HG02759 (cell line): Measurements from ENCODE around the gene TP53BP1.
"Not testable (repeated sequence)": the region's sequence is repeated elsewhere in the genome, so short reads cannot be mapped to it uniquely, and the experiment has no call there.

ENCODE experiments used
- ATAC-seq: cut with Tn5 transposase; IDR thresholded peaks from one replicate; pipeline ENCODE4 v1.9.1; 2021; ENCODE audit warnings: mild to moderate bottlenecking, moderate library complexity; ENCODE audit not compliant: unreplicated experiment

Gene TP53BP1

DNA sequence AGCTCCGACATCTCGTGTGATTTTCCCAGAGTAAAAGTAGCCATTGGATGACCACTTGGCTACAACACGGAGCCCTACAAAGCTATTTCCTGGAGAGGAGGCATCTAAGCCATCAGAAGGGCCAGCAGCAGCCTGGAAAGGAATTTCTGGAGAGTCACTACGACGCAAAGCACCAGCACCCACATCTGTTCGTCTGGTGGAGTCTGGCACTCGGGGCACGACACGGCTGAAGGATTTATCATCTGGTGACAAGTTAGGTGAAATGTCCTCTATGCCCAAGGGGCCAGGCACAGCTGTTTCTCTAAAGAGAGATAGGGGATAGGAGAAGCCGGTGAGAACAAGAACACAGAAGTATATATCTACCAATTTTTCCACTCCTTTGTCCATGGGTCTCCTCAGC lies 72.5 kb downstream of the TP53BP1 start:
- no peak for ATAC-seq

DNA sequence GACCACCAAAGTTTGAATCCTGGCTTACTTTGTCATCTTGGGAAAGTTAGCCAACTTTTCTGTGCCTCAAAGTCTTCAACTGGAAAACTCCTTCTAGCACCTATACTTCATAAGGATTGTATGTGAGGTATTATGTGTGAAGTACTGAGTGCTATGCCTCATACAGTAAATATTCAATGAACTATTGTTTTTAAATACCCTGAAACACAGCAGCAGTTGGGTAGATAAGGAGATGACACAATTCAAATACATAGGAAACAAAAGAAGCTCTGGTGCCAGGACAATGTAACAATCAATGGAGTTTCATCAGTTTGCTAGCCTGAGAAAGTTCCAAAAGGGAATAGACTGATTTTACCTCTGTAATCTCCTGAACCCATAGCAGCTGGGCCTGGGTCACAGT lies 78.8 kb downstream of the TP53BP1 start:
- ATAC-seq, result no peak

DNA sequence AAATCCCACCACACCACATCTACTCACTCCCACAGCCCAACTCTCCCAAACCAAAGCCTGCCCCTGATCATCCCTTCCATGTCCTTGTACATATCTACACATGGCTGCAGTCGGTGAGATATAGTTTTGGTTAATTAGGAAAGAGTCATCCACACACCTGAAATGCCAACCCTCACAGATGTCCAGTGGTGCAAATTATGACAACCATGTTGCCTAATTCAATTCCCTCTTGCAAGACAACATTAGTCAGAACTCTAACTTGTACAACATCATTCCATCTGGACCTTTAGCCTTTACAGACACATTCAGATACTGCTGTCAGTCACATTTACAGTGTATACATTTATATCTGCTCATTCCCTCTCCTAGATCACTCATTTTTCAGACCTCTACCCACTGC lies 80.9 kb downstream of the TP53BP1 start:
- no peak for ATAC-seq

DNA sequence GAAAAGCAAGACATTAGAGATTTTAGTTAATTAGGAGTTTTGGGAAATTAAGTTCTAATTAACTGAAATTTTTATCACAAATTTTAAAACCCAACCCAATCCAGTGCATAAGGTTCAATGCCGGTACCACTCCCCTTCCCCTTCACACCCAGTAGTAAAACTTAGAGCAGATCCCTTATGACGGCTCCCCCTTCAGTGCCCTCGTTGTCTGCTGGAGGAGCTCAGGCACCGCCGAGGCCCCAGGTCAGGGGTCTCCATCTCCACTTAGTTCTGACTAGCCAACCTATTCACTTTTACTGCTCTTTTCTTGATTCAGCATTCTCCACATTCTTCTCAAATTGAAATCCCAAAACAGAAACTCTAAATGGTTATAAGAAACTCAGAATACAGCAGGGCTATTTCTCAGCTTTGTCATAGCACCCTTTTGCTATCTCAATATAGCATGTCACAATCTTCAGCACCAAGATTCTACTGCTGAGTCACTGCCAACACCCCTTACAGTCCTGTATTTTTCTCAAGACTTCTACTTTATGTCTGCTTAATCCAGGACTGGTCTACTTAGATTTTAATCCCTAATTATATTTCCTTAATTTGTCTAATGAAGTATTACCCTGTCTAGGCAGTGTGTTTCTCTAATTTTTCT lies 82.3 kb downstream of the TP53BP1 start:
- no peak for ATAC-seq

DNA sequence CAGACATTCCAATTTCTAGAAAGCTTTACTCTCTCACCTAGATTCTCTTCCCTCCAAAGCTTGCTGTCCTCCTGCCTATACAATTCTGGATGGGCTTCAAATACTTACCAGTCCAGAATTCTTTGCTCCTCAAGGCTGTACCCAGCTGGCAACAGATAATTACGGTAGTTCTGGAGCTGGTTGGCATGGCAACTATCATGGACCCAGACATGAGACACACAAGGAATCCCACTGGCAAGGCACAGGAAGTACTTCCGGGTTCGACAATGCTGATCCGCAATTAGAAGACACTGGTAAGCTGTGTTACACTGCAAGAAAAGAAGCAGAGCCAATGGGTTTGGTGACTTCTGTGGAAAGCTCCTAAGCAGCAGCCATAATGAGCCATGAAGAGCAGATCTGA lies 84.2 kb downstream of the TP53BP1 start:
- ATAC-seq, result no peak

DNA sequence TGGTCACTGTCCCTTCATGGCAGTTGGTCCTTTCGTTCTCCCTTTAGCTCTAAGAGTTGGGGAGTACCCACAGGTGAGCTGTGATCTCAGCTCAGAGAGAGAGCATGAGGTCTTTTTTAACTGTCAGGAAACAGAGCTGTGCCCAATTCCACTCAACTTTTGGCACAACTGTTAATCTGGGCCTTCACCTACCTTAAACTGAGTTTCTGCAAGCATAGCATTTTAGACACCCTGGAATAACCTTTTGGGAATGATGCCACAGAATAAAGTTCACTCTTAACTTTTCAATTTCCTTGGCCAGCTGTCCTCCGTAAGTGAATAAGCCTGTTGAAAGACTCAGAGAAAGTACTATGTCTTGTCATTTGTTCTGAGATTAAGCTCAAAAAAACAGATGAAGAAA lies 86.1 kb downstream of the TP53BP1 start:
- no peak for ATAC-seq

DNA sequence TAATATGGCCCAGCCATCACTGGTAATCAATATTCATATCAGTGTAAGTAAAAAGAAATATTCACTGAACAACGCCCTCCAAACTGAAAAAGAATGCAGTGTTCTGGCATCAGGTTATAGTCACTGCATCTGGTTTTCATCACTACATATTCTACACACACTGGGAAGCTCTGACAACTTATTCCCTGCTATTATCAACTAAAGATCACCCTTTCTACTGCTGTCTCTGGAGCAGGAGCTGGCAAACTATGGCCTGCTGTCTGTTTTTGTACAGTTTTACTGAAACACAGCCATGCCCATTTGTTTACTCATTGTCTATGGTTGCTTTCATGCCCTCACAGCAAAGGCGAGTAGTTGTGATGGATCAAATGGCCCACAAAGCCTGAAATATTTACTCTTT lies 86.8 kb downstream of the TP53BP1 start:
- no peak for ATAC-seq

DNA sequence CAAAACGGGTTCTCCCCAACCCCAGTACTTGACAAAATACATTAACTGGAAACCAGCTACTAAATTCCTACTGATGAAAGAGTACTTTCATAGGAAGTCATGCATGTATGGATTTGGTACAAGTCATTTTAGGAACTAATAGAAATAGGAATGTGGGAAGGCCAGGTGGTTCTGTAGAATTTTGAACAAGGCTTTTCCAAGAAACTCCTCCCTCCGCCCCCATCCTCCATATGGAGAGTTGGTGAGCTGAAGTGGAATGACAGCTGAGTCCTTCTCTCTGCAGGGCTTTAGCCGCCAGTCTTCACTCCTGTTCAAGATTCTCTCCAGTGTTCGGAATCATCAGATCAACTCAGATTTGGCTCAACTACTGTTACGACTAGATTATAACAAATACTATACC lies 88.8 kb downstream of the TP53BP1 start:
- no peak for ATAC-seq

DNA sequence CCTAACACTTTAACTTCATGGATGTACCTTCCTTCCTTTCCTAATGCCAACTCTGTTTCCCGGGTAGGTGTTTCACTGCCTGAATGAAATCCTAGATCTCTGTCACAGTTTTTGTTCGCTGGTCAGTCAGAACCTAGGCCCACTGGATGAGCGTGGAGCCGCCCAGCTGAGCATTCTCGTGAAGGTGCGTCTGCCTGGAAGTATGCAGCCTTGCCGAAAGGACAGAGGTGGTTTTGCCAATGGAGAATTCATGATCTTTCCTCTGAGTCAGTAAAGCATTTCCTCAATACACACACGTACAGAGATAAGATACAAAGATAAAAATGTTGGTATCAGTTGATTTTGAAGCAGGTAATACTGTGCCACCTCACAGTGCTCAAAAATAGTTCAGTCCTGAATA lies 89.3 kb downstream of the TP53BP1 start:
- no peak for ATAC-seq

DNA sequence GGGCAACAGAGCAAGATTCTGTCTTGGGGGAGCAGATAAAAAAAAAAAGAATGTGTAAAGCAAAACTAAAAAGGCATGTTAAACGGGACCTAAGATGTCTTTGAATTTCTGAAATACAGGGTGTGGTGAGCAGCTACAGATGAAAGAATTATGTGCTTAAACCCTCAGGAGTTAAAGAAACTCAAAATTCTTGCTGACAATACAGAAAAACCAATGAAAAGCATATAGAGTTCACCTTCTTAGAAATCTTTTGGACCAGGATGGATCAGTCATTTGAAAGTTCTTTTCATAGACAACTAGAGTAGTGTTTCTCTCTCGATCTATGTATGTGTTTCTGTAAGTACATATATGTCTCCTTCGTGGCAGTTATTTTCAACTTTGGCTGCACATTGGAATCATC lies 90.7 kb downstream of the TP53BP1 start:
- ATAC-seq, result no peak

DNA sequence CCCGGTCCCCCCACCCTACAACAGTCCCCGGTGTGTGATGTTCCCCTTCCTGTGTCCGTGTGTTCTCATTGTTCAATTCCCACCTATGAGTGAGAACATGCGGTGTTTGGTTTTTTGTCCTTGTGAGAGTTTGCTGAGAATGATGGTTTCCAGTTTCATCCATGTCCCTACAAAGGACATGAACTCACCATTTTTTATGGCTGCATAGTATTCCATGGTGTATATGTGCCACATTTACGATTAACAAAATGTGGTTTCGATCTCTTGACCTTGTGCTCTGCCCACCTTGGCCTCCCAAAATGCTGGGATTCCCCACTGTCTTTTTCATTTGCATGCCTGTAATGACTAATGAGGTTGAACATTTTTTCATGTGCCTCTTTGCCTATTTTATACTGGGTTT lies 99.4 kb downstream of the TP53BP1 start:
- ATAC-seq, result not testable (repeated sequence)

DNA sequence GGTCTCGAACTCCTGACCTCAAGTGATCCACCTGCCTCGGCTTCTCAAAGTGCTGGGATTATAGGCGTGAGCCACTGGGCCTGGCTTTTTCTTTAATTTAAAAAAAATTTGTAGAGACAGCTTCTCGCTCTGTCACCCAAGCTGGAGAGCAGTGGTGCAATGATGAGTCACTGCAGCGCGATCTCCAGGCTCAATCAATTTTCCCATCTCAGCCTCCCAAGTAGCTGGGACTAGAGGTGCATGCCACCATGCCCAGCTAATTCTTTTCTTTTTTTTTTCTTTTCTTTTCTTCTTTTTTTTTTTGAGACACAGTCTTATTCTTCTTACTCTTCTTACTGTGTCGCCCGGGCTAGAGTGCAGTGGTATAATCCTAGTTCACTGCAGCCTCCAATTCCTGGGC lies 102.2 kb downstream of the TP53BP1 start:
- no peak for ATAC-seq

DNA sequence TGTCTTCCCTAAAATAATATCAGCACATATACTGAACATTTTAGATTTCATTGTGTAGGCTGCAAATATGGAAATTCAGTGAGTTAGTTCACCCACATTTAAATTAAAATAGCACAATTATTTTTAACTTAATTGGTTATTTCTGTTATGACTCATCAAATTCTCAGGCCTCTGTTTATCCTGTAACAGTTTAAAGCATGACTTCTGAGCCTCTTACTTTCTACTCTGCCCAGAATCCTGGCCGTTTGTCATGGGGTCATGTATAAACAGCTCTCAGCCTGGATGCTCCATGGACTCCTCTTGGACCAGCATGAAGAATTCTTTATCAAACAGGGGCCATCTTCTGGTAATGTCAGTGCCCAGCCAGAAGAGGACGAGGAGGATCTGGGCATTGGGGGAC lies 109.9 kb downstream of the TP53BP1 start:
- no peak for ATAC-seq

DNA sequence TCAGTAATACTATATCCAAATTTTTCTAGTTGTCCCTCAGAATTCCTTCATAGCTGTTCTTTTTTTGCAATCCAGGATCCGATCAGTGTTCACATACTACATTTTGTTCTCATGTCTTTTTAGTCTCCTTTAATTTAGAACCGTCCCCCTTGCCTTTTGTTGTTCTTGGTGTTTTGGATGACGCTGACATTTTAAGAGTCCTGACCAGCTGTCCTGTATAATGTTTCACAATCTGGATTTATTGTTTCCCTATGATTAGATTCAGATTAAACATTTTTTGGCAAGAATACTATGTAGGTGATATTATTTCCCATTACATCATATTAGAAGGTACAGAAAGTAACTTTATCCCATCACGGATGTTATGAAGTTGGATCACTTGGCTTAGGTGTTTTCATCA lies 110.6 kb downstream of the TP53BP1 start:
- ATAC-seq, result no peak

DNA sequence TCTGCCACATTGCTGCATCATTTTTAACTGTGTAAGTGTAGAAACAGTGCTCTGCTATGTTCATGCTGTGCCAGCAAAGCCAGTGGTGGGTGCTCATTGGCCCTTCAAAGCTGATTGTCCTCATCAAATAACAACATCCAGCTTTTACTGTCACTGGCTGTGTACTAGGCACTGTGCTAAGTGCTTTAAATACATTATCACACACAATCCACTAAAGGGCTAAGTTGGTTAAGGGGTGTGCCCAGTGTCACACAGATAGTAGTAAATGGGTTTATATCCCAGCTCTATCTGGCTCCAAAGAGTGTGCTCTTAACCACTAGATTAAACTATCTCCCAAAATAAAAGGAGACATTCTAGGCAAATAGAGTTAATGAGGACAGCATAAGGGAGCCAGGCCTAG lies 114.4 kb downstream of the TP53BP1 start:
- ATAC-seq, result no peak

DNA sequence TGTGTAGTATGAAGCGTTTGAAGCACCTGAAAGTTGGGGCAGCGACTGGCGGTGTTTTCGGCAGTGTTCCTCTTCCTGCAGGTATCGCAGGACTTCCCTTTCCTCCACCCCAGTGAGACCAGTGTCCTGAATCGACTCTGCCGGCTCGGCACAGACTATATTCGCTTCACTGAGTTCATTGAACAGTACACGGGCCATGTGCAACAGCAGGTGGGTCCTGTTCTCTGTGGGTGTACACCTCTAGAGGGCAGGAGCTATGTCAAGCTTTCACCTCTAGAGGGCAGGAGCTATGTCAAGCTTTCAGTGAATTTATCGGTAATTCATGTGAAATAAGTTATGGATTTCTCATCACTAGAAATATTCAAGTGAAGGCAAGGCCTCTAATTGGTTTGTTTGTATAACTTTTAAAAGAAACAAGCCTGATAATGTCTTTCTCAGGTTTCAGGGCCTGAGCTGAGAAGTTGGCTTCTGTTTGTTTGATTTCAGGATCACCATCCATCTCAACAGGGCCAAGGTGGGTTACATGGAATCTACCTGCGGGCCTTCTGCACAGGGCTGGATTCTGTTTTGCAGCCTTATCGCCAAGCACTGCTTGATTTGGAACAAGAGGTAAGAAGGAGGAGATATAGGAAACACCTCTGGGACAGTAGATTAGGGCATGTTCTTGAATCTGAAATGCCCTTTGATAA lies 116.8 kb downstream of the TP53BP1 start:
- no peak for ATAC-seq

DNA sequence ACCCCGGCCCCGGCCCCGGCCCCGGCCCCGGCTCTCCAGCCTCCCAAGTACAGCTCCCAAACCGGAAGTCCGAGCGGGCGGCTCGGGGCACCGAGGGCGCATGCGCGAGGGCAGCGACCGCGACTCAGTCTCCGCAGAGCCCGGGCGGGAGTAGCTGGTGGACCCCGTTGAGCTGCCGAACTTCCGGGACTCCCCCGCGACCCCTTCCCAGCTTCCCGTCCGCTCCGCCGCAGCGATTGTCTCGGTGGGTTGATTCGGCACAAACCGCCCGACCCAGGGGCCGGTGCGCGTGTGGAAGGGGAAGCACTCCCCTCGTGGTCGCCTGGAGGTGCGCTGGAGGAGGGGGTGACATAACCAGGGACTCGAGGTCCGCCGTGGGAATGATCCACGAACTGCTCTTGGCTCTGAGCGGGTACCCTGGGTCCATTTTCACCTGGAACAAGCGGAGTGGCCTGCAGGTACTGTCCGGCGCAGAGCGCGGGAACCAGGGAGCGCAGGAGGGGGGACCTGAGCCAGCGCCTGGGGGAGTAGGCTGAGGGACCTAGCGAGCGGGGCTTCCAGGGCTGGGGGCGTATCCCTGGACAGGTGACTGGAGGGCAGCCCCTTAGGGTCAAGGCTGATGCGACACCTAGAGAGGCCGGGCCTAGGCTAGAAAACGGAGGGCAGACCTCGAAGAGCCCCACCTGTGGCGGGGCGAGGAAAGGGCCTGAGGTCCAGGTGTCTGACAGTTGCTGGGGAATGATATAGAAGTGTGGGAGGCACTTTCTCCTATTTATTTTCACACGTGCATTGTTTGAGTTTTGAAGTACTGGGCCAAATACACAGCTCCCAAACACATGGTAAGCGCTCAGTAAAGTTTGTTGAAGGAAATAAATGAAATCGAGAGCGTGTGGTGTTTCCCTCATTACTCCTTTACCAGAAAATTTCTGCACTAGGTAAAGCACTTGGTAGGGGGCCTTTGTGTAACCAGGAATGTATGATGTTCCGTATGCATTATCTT lies 121.7 kb downstream of the TP53BP1 start, which contains the start of the genes TUBGCP4 and ZSCAN29:
TSS of gene TUBGCP4 (plus strand) at position 127 of the 1,000 bp plus-strand sequence. CDS start at position 381, 254 bp downstream.
TSS of gene ZSCAN29 (minus strand) at position 69 of the 1,000 bp plus-strand sequence. CDS start 1,130 bp downstream, outside the sequence.
- ATAC-seq, result peak; percentile 92

DNA sequence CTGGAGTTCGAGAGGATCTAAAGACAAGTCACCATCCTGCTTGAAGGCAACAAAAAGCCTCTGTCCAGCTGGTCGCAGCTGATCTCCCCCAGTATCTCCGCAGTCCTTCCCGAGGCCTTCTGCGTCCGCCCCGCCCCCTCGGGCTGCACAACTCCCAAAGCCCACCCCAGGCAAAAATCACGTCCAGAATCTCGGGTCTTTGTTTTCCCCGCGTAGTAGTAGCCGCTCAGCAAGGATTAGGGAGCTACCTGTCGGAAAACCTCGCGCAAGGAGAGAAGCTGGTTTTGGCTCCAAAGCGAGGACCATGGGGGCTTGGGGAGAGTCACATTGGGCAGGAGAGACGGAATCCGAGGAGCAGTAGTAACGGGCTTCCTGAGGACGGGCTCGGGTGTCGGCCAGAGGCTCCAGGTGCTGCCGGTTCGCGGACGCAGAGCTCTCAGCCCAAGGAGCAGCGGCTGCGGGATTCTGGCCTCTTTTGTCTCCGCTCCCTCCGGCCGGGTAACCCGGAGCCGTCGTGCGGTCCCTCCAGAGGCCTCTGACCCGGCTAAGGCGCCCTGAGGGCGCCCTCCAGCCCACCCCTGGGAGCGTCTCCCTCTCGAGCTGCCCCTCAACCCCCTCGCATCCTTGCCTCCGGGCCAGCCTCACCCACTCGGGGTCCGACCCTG lies 122.5 kb downstream of the TP53BP1 start:
- peak; percentile 60 for ATAC-seq

DNA sequence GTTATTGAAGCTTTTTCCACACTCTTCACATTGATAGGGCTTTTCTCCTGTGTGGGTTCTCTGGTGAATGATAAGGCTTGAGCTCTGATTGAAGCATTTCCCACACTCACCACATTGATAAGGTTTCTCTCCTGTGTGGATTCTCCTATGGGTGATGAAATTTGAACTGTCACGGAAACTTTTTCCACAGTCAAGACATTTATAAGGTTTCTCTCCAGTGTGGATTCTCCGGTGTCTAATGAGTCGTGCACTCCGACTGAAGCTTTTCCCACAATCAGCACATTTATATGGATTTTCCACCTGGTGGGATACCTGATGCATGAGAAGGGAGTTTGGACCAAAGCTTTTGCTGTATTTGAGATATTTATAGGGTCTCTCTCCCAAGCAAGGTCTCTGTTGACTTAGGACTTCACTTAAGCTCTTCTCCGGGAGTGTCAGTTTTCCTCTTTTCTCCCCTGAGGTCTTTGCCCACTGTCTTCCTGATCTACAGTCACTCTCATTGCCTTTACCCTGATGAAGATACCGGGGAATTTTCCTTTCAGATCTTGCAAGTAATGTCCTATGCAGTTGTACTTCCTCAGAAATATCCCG lies 131.5 kb downstream of the TP53BP1 start:
- no peak for ATAC-seq

DNA sequence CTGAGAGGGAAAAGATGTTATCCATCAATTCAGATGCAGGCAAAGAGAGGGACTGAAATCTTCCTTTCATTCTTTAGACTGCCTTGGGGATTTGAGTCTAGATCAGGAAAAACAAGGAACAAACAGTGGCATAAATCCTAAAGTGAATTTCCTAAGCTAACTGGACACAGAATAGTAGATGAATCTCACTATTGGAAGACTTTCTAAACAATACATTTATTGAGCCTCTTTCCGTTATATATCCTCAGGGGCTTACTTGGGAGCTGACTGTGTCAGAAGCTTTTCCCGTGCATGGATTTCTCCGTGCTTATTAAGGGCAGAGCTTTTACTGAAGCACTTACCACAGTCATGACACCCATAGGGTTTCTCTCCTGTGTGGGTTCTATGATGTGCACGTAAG lies 132.1 kb downstream of the TP53BP1 start:
- no peak for ATAC-seq
